Central memory CD8-positive, alpha-beta T cell (primary cell): ENCODE data around the gene PTPRM.

Experiments used
- ATAC-seq: fragments of 150-1000 bp; cut with Tn5 transposase; replicated peaks from 2 replicates; pipeline ENCODE4 v1.10.0; 2022; ENCODE audit warnings: mild to moderate bottlenecking, moderate FRiP score, moderate number of reproducible peaks; ENCODE audit not compliant: poor library complexity, severe bottlenecking; ENCODE audit errors: extremely low read depth
- DNase-seq, 2 donors: peaks; one replicate each; pipeline ENCODE4 v3.0.0; 2021; ENCODE audit warnings: low spot score in 2 of 2
- H3K27ac Mint-ChIP-seq: one replicate; pipeline ENCODE4 v1.8.0; 2022; ENCODE audit warnings: low read depth, mild to moderate bottlenecking, moderate library complexity, mixed read lengths
- H3K27me3 Mint-ChIP-seq: one replicate; pipeline ENCODE4 v1.8.0; 2022; ENCODE audit warnings: mixed read lengths
- H3K36me3 Mint-ChIP-seq: one replicate; pipeline ENCODE4 v1.8.0; 2022; ENCODE audit warnings: mild to moderate bottlenecking, moderate library complexity, mixed read lengths; ENCODE audit not compliant: insufficient read depth
- H3K4me1 Mint-ChIP-seq: one replicate; pipeline ENCODE4 v1.8.0; 2022; ENCODE audit warnings: mixed read lengths
- H3K4me3 Mint-ChIP-seq: one replicate; pipeline ENCODE4 v1.8.0; 2022; ENCODE audit warnings: mild to moderate bottlenecking, moderate library complexity, mixed read lengths
- H3K9me3 Mint-ChIP-seq: one replicate; pipeline ENCODE4 v1.8.0; 2022; ENCODE audit warnings: mixed read lengths

PTPRM gene

GRCh38 chr18:7626922-7627440, 59.9 kb downstream of the PTPRM start:
- Mint-ChIP-seq H3K9me3 (no peaks in the 10 kb centered on the region), H3K36me3 (peaks cover 2% of the 10 kb centered on the region), H3K27me3 (no peaks in the 10 kb centered on the region), H3K4me3 (no peak overlapping the region), H3K4me1 (no peaks in the 10 kb centered on the region), H3K27ac (no peak overlapping the region)
- ATAC-seq (no peak), DNase-seq (no peak)

DNA sequence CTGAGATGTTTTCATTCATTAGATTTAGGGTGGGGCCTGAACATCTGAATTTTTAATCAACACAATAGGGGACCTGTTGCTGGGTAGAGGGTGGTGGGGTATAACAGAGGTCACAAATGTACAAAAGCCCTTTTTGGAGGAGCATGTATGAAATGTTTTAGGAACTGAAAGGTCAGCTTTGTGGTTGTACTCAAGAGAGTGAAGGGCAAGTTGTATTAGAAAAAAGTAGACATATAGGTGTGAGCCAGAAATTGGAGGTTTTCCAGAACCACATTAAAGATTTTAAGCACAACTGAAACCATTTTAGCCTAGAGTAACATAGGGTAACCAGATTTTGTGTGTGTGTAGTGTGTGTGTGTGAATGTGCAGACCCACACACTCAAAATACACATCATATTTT, 62.3 kb downstream of the PTPRM start:
- Mint-ChIP-seq H3K4me1 (no peaks in the 10 kb centered on the region), H3K4me3 (no peak overlapping the region), H3K9me3 (peaks cover 5% of the 10 kb centered on the region), H3K36me3 (peaks cover 2% of the 10 kb centered on the region), H3K27ac (no peak overlapping the region), H3K27me3 (no peaks in the 10 kb centered on the region)
- no peak for ATAC-seq
- DNase-seq = no peak

- no peak overlapping the region for H3K27ac Mint-ChIP-seq
- H3K36me3 Mint-ChIP-seq = peaks cover 2% of the 10 kb centered on the region
- ATAC-seq = no peak
- H3K9me3 Mint-ChIP-seq = peaks cover 5% of the 10 kb centered on the region
- no peak overlapping the region for H3K4me3 Mint-ChIP-seq
- no peaks in the 10 kb centered on the region for H3K27me3 Mint-ChIP-seq
- DNase-seq = no peak
- H3K4me1 Mint-ChIP-seq = no peaks in the 10 kb centered on the region
Observed at GRCh38 chr18:7630731-7631442, 63.8 kb downstream of the PTPRM start.

DNA sequence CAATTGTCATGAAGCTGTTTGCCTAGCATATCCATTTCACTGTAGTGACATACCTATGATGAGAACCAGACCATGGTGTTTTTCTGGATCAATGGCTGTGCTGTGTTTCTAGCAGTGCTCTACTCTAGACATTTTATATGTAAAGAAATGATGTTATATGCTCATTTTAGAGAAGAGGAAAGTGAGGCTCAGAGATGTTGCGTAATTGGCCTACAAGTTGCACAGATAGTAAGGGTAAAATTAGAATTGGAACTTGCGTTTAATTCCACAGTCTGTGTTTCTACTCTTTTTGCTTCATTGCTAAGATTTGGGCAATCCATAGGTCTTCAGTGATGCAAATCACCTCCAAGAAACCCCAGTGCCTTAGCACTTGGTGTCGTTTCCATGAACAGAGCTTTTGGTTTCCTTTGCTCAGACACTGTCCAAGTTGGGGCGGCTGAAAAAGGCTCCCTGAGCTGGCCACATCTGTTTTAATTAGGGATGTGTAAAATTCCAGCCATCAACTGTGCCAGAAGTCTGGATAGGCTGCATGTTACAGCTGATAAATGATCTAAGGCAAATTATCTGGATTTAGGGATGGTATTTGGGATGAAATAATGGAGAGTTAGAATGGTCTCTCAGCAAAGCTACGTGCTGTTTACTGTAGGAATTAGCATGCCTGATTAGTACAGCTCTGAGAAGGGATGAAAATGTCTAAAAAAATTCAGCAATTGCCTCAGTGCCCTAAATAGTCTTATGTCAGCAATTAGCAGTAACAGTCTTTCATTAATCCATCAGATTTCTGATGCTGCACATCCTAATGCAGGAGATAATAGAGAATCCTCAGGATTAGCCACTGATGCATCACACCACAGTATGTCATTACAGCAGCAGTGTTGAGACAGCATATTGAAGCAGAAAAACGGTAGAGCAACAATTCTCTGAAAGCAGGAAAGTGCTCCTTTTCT, 65.3 kb downstream of the PTPRM start:
- no peak overlapping the region for H3K27ac Mint-ChIP-seq
- peaks cover 5% of the 10 kb centered on the region for H3K9me3 Mint-ChIP-seq
- no peaks in the 10 kb centered on the region for H3K27me3 Mint-ChIP-seq
- H3K4me3 Mint-ChIP-seq = no peak overlapping the region
- no peak for ATAC-seq
- DNase-seq = no peak
- H3K36me3 Mint-ChIP-seq = peaks cover under 1% of the 10 kb centered on the region
- no peaks in the 10 kb centered on the region for H3K4me1 Mint-ChIP-seq

DNA sequence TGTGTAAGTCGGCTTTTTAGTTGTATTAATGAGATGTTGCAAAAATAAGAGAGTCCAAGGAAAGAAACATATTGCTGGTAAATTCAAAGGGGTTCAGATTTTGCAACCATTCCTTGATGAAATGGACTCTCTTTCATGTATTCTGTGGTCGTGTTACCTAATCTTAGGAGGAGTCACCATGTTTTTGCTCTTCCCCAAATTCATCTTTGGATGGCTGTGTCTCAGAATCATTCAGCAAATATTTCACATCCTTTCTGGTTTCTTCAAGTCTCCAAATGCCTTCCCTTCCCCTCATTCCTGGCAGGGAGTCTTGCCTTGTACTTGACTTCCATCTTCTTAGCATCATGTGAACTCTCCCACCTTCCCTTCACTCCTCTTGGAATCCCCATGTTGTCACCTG, 66.1 kb downstream of the PTPRM start:
- Mint-ChIP-seq H3K36me3 (no peaks in the 10 kb centered on the region), H3K4me3 (no peak overlapping the region)

GRCh38 chr18:7635948-7636347, 68.8 kb downstream of the PTPRM start:
- ATAC-seq = no peak
- no peak for DNase-seq
- H3K4me1 Mint-ChIP-seq = no peaks in the 10 kb centered on the region
- no peak overlapping the region for H3K27ac Mint-ChIP-seq
- peaks cover 5% of the 10 kb centered on the region for H3K9me3 Mint-ChIP-seq
- no peak overlapping the region for H3K4me3 Mint-ChIP-seq
- no peaks in the 10 kb centered on the region for H3K27me3 Mint-ChIP-seq
- H3K36me3 Mint-ChIP-seq = no peaks in the 10 kb centered on the region

More for the DNA sequence above, 66.1 kb downstream of the PTPRM start:
- DNase-seq (no peak), ATAC-seq (no peak)
- no peaks in the 10 kb centered on the region for H3K4me1 Mint-ChIP-seq
- H3K27me3 Mint-ChIP-seq = no peaks in the 10 kb centered on the region
- H3K27ac Mint-ChIP-seq = no peak overlapping the region
- peaks cover 5% of the 10 kb centered on the region for H3K9me3 Mint-ChIP-seq

DNA sequence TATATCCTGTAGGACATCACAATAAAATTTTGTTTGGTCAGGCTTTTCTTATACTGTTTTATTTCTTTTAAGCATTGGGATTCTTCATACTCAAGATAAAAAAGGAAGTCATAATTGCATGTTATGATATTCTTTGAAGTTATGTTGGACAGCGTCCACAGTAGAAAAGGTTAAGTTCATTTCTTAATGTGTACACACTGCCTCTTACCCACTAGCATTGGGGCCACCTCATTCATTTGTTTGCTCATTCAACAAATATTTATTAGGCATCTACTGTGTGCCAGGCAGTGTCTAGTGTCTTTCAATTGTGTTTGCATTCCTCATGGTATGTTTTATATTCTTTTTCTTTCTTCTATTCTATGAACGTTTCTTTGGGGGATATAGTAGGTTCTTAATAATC, 70.2 kb downstream of the PTPRM start:
- H3K4me1 Mint-ChIP-seq = no peaks in the 10 kb centered on the region
- peaks cover 5% of the 10 kb centered on the region for H3K9me3 Mint-ChIP-seq
- no peaks in the 10 kb centered on the region for H3K36me3 Mint-ChIP-seq
- no peak overlapping the region for H3K27ac Mint-ChIP-seq
- ATAC-seq (no peak), DNase-seq (no peak)
- H3K4me3 Mint-ChIP-seq = no peak overlapping the region
- H3K27me3 Mint-ChIP-seq = no peaks in the 10 kb centered on the region

- Mint-ChIP-seq H3K27ac (no peak overlapping the region), H3K27me3 (no peaks in the 10 kb centered on the region), H3K4me1 (no peaks in the 10 kb centered on the region), H3K36me3 (no peaks in the 10 kb centered on the region), H3K4me3 (no peak overlapping the region), H3K9me3 (peaks cover 5% of the 10 kb centered on the region)
- ATAC-seq = no peak
- DNase-seq = no peak
Observed at GRCh38 chr18:7638321-7638720, 71.2 kb downstream of the PTPRM start.

DNA sequence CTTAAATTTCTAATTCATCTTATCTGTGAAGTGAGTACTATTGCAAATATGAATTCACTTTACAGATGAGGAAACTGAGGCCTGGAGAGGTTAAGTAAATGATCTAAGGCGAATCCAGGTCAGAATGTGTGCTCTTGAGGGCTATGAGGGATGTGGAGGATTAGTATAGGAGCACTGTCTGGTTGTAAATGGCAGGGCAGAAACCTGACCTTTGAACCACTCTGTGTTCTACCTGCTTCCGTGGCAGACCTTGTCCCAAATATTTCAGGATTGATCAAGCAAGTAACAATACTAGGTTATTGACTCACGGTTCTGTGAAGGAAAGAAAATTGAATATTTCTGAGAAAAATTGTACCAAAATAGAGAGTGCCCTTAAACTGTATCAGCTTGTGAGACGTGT, 74.7 kb downstream of the PTPRM start:
- H3K9me3 Mint-ChIP-seq = no peaks in the 10 kb centered on the region
- H3K27ac Mint-ChIP-seq = no peak overlapping the region
- ATAC-seq (no peak), DNase-seq (no peak)
- H3K4me3 Mint-ChIP-seq = no peak overlapping the region
- H3K27me3 Mint-ChIP-seq = no peaks in the 10 kb centered on the region
- no peaks in the 10 kb centered on the region for H3K4me1 Mint-ChIP-seq
- H3K36me3 Mint-ChIP-seq = no peaks in the 10 kb centered on the region

GRCh38 chr18:7642331-7642890, 75.3 kb downstream of the PTPRM start:
- ATAC-seq (no peak), DNase-seq (no peak)
- Mint-ChIP-seq H3K27ac (no peak overlapping the region), H3K4me1 (no peaks in the 10 kb centered on the region), H3K9me3 (no peaks in the 10 kb centered on the region), H3K27me3 (no peaks in the 10 kb centered on the region), H3K4me3 (no peak overlapping the region), H3K36me3 (no peaks in the 10 kb centered on the region)

- Mint-ChIP-seq H3K27me3 (no peaks in the 10 kb centered on the region), H3K4me3 (no peak overlapping the region), H3K36me3 (no peaks in the 10 kb centered on the region), H3K4me1 (no peaks in the 10 kb centered on the region), H3K27ac (no peak overlapping the region), H3K9me3 (no peaks in the 10 kb centered on the region)
- ATAC-seq (no peak), DNase-seq (no peak)
Observed at GRCh38 chr18:7645756-7646155, 78.6 kb downstream of the PTPRM start.

DNA sequence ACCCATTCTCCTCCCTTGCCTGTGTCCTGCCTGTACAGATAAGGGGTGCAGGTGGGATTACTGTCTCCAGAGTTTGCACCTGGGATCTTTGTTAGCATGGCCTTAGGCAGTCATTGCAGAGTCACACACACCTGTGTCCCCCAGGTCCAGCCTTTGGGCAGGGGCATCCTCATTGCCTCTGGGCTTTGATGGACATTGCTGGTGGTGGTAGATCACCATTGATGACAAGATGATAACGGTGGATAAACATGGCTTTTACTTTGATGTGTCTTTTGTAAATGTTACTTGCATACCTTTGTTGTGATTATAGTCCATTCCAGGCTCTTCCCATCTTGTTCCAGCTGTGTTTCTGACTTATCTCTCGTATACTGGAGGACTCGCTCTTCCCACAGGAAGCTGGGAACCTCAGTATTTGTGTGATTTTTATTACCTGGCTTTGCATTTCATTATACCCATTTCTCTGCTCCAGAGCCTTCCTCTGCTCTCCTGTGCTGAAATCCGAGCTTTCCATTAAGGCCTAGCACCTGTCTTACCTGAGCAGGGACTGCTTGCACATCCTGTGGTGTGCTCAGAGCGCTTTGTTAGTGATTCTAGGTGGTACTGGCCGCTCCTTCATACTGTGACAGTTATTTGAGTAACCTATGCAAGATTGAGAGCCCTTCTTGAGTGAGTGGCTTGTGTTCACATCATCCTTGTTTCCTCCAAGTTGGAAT, 79.2 kb downstream of the PTPRM start:
- no peaks in the 10 kb centered on the region for H3K27me3 Mint-ChIP-seq
- no peak overlapping the region for H3K4me3 Mint-ChIP-seq
- no peak overlapping the region for H3K27ac Mint-ChIP-seq

More for the DNA sequence above, 79.2 kb downstream of the PTPRM start:
- Mint-ChIP-seq H3K9me3 (no peaks in the 10 kb centered on the region), H3K36me3 (no peaks in the 10 kb centered on the region), H3K4me1 (no peaks in the 10 kb centered on the region)
- no peak for ATAC-seq
- no peak for DNase-seq
